H54 (cell line): ENCODE results near the gene AGTRAP.

Experiments used
- DNase-seq: peaks from one replicate; pipeline ENCODE4 v3.0.0; 2011; ENCODE audit warnings: low spot score, mixed read lengths; ENCODE audit not compliant: insufficient read length
- FAIRE-seq: peaks from 3 replicates; lab custom pipeline; 2011; peaks lifted over from hg19 to GRCh38; lab: Jason Lieb, UNC
- POLR2A ChIP-seq: IDR thresholded peaks from 2 replicates; pipeline ENCODE4 v1.6.1; 2011; ENCODE audit warnings: low read depth, mild to moderate bottlenecking, low read length

The AGTRAP gene

DNA sequence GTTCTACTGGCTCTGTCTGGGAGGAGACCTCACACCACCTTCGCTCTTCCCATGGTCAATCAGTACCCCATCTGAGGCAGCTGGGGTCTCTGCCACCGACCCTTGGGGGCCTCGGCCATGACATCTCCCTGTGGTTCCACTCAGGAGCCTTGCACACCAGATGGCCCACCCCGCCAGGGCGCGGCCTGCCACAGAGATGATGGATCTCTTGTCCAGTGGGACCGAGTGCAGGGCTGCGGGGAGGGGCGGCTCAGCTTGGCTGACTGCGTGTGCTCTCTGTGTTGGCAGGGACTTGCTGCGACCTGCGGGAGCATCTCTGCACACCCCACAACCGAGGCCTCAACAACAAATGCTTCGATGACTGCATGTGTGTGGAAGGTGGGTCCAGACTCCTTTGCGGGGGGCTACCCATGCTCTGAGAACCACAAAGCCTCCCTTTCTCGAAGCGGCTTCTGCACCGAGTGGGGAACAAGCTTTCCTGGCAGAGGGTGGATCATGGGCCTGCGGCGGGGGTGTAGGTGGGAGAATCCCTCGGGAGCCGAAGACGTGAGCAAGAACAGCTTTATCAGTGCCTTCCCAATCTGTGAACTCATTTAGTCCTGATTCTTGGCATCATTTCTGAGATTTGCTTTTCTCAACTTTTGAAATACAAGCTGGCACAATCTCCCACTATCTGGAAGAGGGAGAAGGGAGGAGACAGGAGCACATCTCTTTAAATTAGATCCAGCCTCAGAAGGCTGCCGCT lies 20.9 kb upstream of the AGTRAP start:
- DNase-seq, result no peak
- no peak for FAIRE-seq
- no peak for TF ChIP-seq POLR2A

DNA sequence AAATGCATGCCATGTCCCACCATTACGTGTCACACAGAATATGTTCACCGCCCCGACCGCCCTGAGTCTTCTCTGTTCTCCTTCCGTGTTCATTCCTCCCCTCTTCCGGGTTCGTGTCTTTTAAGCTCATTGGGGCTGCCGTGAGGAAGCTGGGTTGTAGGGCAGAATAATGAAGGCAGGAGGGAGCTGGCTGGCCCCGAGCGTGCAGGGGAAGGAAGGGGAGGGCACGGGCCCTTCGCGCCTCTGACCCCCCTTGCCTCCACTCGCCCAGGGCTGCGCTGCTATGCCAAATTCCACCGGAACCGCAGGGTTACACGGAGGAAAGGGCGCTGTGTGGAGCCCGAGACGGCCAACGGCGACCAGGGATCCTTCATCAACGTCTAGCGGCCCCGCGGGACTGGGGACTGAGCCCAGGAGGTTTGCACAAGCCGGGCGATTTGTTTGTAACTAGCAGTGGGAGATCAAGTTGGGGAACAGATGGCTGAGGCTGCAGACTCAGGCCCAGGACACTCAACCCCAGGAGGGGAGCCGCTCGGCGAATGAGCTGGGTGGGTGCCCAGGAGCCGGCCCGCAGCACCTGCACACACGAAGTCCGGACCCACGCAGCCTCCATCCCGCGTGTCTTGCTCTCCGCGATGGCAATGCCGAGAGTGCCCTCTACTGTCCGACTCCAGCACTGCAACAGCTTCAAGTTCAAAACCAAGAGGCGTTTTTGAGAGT lies 16.5 kb upstream of the AGTRAP start:
- peak; percentile 28 for DNase-seq
- FAIRE-seq, result peak; percentile 78
- TF ChIP-seq POLR2A, result no peak

DNA sequence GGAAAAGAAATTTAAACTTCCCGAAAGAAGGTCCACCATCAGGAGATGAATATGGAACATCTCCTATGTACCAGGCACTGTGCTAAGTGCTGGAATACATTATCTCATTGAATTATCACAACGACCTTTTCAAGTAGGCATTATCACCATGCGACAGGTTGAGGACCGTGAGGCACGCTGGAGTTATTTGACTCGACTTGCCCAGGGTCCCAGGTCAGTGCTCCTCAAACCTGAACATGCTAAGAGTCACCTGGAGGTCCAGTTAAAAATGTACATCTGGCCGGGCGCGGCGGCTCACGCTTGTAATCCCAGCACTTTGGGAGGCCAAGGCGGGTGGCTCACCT lies 15.9 kb upstream of the AGTRAP start:
- no peak for FAIRE-seq
- TF ChIP-seq POLR2A, result no peak

DNA sequence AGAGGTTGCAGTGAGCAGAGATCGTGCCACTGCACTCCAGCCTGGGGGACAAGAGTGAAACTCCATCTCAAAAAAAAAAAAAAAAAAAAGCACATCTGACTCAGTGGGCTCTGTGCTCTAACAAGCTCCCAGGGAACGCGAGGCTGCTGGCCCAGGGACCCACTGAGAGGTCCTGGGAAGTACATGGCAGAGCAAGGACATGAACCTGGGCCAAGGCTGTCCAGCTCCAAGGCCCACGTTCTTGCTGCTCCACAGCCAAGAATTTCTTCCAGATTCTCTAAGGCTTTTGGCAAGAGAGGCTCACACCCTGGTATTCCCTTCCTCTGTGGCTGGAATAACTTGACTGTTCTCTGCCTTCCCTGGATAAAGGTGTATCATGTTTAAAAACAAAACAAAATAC lies 15.4 kb upstream of the AGTRAP start:
- no peak for TF ChIP-seq POLR2A
- FAIRE-seq (no peak), DNase-seq (no peak)

More for the DNA sequence above, 15.9 kb upstream of the AGTRAP start:
- no peak for DNase-seq

DNA sequence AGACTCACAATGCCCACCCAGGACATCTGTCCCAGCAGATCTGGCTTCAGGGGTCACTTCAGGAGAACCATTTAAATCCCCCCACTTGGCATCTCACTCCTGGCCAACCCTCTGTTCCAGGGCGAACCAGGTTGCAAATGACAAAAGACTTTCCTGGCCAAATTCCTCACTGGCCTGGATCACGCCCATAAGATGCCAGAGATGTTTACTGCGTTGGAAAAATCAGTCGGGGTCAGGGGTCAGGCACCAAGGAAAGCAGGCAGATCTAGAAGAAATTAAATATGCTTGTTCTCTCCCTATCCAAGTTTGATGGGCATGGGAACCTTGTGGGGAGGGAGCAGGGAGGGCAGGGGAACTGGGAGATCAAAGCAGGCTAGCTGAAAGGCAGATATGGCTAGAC lies 14.6 kb upstream of the AGTRAP start:
- no peak for DNase-seq
- no peak for TF ChIP-seq POLR2A
- no peak for FAIRE-seq

DNA sequence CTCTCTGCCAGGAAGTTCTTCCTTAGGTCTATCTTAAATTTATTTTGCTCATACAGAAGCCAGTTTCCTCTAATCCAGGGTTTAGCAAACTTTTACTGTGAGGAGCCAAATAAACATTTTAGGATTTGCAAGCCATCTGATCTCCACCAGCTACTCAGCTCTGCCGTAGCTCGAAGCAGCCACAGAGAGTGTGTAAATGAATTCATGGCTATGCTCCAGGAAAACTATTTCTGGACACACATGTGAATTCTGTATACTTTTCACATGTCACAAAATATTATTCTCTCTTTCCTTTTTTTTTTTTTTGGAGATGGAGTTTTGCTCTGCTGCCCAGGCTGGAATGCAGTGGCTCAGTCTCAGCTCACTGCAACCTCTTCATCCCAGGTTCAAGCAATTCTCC lies 13.4 kb upstream of the AGTRAP start:
- DNase-seq (no peak), FAIRE-seq (no peak)
- no peak for TF ChIP-seq POLR2A

DNA sequence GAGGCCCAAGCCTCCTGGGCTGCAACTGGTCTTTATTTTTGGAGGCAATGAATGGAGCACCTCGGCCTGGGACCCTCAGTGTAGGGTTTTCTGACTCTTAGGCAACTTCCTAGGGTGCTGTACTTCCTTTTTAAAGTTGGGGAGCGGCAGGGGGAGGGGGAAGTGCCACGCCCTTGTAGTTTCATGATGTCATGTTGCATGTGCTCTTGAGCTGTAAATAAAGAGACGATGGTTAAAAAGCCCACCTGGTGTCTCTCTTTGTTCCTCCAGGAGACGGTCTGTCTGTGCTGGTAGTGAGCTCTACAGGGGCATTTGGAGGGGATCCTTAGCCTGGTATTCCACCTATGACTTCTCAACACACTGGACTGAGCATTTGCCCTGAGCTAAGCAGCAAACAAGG lies 10.3 kb upstream of the AGTRAP start:
- TF ChIP-seq POLR2A, result no peak
- DNase-seq, result no peak
- FAIRE-seq, result no peak

DNA sequence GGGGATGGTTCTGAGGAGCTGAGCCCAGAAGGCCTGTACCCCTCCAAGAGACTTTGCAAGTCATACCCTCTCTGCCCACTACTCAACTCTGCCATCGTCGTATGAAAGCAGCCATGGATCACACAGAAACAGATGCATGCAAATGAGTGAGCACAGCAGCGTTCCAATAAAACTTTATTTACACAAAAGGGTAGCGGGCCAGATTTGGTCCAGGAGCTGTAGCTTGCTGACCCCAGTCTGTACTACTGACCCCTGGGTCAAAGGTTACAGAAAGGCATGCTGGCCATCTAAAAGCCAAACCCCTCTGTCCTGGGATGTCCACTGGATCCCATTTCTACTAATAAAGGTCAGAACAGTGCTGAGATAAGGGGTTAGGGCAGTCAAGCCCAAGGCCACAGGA lies 8.8 kb upstream of the AGTRAP start:
- TF ChIP-seq POLR2A, result no peak
- FAIRE-seq (no peak), DNase-seq (no peak)

DNA sequence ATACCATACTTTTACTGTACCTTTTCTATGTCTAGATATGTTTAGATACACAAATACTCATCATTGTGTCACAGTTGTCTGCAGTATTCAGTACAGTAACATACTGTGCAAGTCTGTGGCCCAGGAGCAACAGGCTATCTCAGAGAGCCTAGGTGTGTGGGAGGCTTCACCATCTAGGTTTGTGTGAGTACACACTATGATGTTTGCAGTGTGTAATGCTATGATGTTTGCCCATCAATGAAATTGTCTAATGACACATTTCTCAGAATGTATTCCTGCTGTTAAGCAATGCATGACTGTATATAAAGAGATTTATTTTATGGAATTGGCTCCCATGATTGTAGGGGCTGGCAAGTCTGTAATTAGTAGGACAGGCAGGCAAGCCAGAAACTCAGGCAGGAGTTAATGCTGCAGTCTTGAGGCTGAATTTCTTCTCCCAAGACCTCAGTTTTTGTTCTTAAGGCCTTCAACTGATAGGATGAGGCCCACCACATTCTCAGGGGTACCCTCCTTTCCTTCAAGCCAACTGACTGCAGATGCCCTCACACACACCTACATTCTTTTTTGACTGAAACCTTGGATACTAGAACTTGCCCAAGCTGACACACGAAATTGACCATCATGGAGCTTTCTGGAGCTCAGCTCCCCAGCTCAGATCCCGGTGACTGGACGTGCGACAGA lies 7.7 kb upstream of the AGTRAP start:
- no peak for TF ChIP-seq POLR2A
- FAIRE-seq (no peak), DNase-seq (no peak)

DNA sequence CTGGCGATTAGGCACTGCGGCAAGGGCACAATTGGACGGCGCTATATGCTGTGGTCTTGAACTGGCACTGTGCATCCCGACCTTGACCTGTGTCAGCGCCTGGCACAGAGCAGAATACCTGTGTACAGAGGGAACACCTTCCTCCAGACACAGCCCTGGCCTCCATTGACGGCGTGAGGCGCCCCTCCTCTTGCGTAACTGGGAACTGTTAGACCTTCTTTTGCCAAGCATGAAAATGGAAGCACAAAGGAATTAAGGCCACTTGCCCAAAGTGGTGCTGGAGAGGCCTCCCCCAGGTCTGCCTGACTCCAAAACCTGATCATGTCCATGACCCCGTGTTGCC lies 6.8 kb upstream of the AGTRAP start:
- no peak for TF ChIP-seq POLR2A
- DNase-seq (no peak), FAIRE-seq (no peak)

DNA sequence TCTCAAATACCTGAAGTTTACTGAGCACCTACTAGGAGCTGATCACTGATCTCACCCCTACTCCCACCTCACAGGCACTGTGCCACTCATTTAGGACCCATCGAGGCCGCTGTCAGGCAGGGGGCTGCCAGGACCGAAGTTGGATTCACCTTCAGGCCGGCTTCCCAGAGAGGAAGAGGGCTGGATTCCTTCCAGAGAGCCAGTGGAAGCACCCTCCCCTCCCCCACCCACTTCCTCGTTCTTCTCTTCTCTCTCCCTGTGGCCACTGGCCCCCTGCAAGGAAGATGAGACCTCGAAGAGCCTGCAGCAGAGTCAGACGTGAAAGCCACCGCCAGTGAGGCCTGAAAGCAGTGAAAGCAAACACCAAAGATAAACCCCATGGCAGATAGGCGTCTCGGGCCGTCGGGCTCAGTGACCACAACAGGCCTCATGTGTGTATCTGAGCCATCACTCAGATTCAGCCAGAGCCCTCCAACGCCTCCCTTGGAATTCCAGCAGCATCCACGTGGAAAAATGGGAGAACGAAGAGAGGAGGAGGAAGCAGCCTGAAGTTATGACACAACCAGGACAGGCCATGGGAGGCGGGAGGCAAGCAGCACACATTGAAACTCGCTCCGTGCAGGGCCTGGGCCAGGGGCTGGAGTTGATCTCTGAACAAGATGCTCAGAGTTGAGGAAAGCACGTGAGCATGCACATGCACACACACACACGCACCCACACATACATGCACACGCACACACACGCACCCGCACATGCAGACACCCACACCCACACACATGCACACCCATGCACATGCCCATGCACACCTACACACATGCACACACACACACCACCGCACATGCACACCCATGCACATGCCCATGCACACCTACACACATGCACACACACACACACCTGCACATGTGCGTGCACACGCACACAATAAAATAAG lies 6.2 kb upstream of the AGTRAP start:
- no peak for TF ChIP-seq POLR2A
- FAIRE-seq (no peak), DNase-seq (no peak)

DNA sequence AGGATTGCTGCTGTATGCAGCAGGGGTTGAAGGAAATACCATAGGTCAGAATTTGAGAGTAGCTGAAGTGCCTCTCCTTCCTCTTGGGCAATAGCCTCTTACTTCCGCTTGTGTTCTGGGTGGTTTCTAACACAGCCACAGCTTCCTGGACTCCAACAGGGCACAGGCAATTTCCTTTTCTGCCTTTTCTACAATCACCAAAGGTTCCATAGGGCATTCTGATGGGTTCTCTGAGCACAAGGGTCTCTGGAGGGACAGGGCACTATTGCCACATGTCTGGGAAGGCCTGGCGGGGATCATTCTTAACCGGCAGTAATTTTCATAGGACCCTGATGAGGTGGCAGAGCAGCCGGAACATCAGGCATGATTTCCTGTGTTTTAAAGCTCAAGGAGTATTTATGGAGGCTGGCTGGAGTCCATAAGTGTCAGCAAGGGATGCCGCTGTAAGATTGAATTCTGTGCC lies 5.5 kb upstream of the AGTRAP start:
- no peak for TF ChIP-seq POLR2A
- no peak for FAIRE-seq
- DNase-seq, result peak; percentile 29

DNA sequence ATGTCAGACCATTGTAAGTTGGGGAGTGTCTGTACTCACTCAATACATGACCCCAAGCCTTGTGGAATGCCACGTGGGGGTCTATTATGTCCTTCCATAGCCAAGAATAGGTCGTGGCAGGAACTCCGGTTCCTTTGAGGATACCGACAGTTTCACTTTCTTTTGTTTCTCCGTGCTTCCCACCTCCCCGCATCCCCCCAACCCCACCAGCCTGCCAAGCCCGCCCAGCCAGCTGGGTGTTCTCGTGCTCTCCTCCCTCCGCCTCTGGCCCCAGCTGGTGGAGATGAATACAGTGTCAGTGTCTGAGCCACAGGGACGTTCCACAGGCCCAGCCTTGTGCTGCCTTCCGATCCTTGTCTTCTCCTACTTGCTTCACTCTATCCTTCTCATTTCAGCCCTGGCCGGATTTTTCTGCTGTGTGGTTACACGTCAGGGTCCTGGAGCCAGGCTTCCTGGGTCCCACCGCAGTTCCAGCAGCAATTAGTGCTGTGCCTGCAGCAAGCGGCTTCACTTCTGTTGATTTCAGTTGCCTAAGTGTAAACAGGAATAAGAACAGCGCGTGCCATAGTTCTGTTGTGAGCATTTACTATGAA lies 4.1 kb upstream of the AGTRAP start:
- no peak for TF ChIP-seq POLR2A
- DNase-seq (no peak), FAIRE-seq (no peak)

DNA sequence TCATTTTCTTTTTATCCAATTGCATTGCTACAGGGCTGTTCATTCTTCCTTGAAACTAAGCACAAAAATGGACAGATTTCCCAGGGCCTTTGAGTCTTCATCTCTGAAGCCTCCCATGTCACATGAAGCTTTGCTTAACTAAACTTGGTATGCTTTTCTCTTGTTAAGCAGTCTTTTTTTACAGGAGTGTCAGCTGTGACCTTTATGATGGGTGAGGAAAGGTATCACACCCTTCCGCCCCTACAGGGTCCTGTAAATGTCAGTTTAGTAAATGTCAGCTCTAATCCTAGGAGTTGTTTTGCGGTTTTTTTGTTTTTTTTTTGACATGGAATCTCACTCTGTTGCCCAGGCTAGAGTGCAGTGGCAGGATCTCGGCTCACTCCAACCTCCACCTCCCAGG lies 2.6 kb upstream of the AGTRAP start:
- no peak for TF ChIP-seq POLR2A
- FAIRE-seq (no peak), DNase-seq (no peak)
